GM23338 (cell line): ENCODE results near the gene AFAP1L2. TPM values are rescaled to one million over a fixed set of nuclear protein-coding genes. Genes with fewer than 3 reads are reported as not detected.

Source experiments
- ATAC-seq: fragments of 200-7000 bp; cut with Tn5 transposase; 3 replicates; pipeline ENCODE4 v1.9.1; 2020
- DNase-seq: peaks from one replicate; pipeline ENCODE4 v3.0.0-alpha.2; 2015; ENCODE audit warnings: low spot score
- H2AFZ ChIP-seq: fragments of 200-600 bp; sonication (generic); 2 replicates; pipeline ENCODE4 v1.8.0; 2016; ENCODE audit warnings: antibody characterized with exemption, mild to moderate bottlenecking, moderate library complexity
- H3F3A ChIP-seq: fragments of 200-600 bp; sonication (generic); replicated peaks from 2 replicates; pipeline ENCODE4 v1.8.0; 2017; ENCODE audit warnings: antibody characterized with exemption, mixed run types, low read depth
- H3K27ac ChIP-seq: fragments of 200-600 bp; sonication (generic); 2 replicates; pipeline ENCODE4 v1.6.1; 2016; ENCODE audit warnings: low read depth
- H3K27me3 ChIP-seq: fragments of 200-600 bp; sonication (generic); 2 replicates; pipeline ENCODE4 v1.8.0; 2016; ENCODE audit warnings: mild to moderate bottlenecking, mixed run types, moderate library complexity; ENCODE audit not compliant: insufficient read depth
- H3K36me3 ChIP-seq: fragments of 200-600 bp; sonication (generic); 2 replicates; pipeline ENCODE4 v1.8.0; 2016; ENCODE audit warnings: mild to moderate bottlenecking; ENCODE audit not compliant: insufficient read depth
- H3K4me1 ChIP-seq: fragments of 200-600 bp; sonication (generic); 2 replicates; pipeline ENCODE4 v1.8.0; 2016; ENCODE audit warnings: mild to moderate bottlenecking, moderate library complexity; ENCODE audit not compliant: insufficient read depth
- H3K4me2 ChIP-seq: fragments of 200-600 bp; sonication (generic); 2 replicates; pipeline ENCODE4 v1.7.1; 2017; ENCODE audit warnings: mixed run types
- H3K4me3 ChIP-seq: fragments of 200-600 bp; sonication (generic); 2 replicates; pipeline ENCODE4 v1.6.1; 2016; ENCODE audit warnings: mixed run types
- H3K79me2 ChIP-seq: fragments of 200-600 bp; sonication (generic); replicated peaks from 2 replicates; pipeline ENCODE4 v1.8.0; 2017; ENCODE audit warnings: mild to moderate bottlenecking; ENCODE audit not compliant: insufficient read depth
- H3K9me2 ChIP-seq: fragments of 200-600 bp; sonication (generic); 2 replicates; pipeline ENCODE4 v1.8.0; 2017; ENCODE audit not compliant: insufficient read depth
- H4K20me1 ChIP-seq: fragments of 200-600 bp; sonication (generic); replicated peaks from 2 replicates; pipeline ENCODE4 v1.8.0; 2017; ENCODE audit warnings: mild to moderate bottlenecking; ENCODE audit not compliant: insufficient read depth
- H3K27ac Mint-ChIP-seq: 2 replicates; pipeline ENCODE4 v1.8.0; 2020; ENCODE audit warnings: inconsistent platforms, mild to moderate bottlenecking, moderate library complexity, mixed read lengths
- H3K27me3 Mint-ChIP-seq: 3 replicates; pipeline ENCODE4 v1.8.0; 2022; ENCODE audit warnings: low read depth, mild to moderate bottlenecking, moderate library complexity, mixed read lengths, inconsistent platforms; ENCODE audit not compliant: insufficient read depth, poor library complexity
- H3K36me3 Mint-ChIP-seq: 3 replicates; pipeline ENCODE4 v1.8.0; 2021; ENCODE audit warnings: low read depth, mild to moderate bottlenecking, inconsistent platforms, moderate library complexity, mixed read lengths
- H3K4me1 Mint-ChIP-seq: 3 replicates; pipeline ENCODE4 v1.8.0; 2020; ENCODE audit warnings: mild to moderate bottlenecking, inconsistent platforms, mixed read lengths
- H3K4me3 Mint-ChIP-seq: 3 replicates; pipeline ENCODE4 v1.8.0; 2021; ENCODE audit warnings: moderate library complexity, mild to moderate bottlenecking, inconsistent platforms, mixed read lengths
- H3K9me3 Mint-ChIP-seq: 3 replicates; pipeline ENCODE4 v1.8.0; 2020; ENCODE audit warnings: moderate library complexity, mild to moderate bottlenecking, inconsistent platforms, mixed read lengths
- CTCF ChIP-seq, 2 experiments: fragments of 200-600 bp in 1 of 2; sonication (generic) in 1 of 2; conservative IDR thresholded peaks; 2 replicates each; pipeline versions ENCODE4 v1.5.1 to v1.6.1; 2016 to 2017; ENCODE audit warnings: antibody characterized with exemption in 2 of 2, low read depth in 2 of 2, mild to moderate bottlenecking in 2 of 2, moderate library complexity in 1 of 2
- polyA plus RNA-seq: library from polyadenylated mRNA; unstranded; fragments of >200 nt; fragmentation: Nextera tagmentation; extraction: Ambion mirVana; gene quantifications from 2 replicates; pipeline ENCODE4 v1.2.1, GENCODE V29; 2016
- total RNA-seq: library from RNA; depleted of rRNA; stranded (reverse); fragments of >200 nt; shearing (Covaris generic); gene quantifications from 2 replicates; pipeline ENCODE4 v1.2.3, GENCODE V29; 2014
- TF ChIP-seq, protein P1 (sequence below): IDR thresholded peaks from 2 replicates; pipeline ENCODE4 v1.6.1; 2016; ENCODE audit warnings: antibody characterized with exemption
- TF ChIP-seq, protein P2 (sequence below): IDR thresholded peaks from one replicate; pipeline ENCODE4 v1.6.1; 2018; ENCODE audit warnings: antibody characterized with exemption; ENCODE audit not compliant: unreplicated experiment

The AFAP1L2 gene
- total and polyA plus RNA-seq, 2 experiments from 2014 or later: 2.3 to 6.5 TPM

DNA sequence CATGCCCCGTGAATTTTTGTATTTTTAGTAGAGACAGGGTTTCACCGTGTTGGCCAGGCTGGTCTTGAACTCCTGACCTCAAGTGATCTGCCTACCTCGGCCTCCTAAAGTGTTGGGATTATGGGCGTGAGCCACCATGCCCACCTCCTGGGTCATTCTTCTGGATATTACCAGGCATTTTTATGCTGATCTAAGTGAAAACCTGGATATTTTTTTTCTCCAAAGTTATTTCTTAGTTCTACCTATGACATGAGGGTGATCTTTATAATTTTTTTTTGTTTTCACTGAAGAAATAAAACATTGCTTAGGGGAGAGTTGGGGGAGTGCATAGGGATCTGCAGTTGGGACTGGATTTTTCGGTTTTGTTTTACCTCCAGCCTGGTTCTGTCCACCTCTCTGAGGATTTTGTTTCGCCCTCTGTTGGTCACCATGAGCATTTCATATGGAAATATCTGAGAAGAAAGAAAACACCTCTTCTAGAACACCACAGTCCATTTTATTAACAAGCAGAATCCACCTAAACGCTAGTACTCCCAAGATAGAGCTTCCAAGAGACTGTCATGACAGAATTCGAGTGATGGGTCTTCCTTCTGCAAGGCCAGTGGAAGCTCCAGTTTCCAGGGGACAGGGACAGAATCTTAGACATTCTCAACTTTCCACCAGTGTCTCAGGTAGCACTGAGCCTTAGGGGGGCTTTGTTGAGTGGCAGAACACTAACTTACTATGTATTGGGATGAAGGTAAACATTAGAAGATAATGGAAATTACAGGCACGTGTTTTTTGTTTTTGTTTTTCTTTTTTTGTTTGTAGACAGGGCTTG is 33.4 kb upstream of the AFAP1L2 start:
- H3F3A ChIP-seq: no peaks in the 10 kb centered on the region
- H3K36me3 ChIP-seq: peaks cover 9% of the 10 kb centered on the region; the same call in 1 of the 2 replicates
- H3K4me3 ChIP-seq: no peak overlapping the region
- H4K20me1 ChIP-seq: no peaks in the 10 kb centered on the region
- DNase-seq (peak; percentile 50), ATAC-seq (peak; percentile 54)
- Mint-ChIP-seq H3K9me3 (no peaks in the 10 kb centered on the region), H3K36me3 (peaks cover 29% of the 10 kb centered on the region; the same call in 2 of the 3 replicates), H3K4me1 (no peaks in the 10 kb centered on the region; the same call in 2 of the 3 replicates), H3K27ac (no peak overlapping the region), H3K27me3 (no peaks in the 10 kb centered on the region), H3K4me3 (no peak overlapping the region)
- no peaks in the 10 kb centered on the region for H3K9me2 ChIP-seq
- H3K4me2 ChIP-seq: no peak overlapping the region
- no peak overlapping the region for H2AFZ ChIP-seq
- H3K4me1 ChIP-seq: no peaks in the 10 kb centered on the region
- no peaks in the 10 kb centered on the region for H3K27me3 ChIP-seq
- no peak overlapping the region for H3K27ac ChIP-seq
- TF ChIP-seq, protein P1, sequence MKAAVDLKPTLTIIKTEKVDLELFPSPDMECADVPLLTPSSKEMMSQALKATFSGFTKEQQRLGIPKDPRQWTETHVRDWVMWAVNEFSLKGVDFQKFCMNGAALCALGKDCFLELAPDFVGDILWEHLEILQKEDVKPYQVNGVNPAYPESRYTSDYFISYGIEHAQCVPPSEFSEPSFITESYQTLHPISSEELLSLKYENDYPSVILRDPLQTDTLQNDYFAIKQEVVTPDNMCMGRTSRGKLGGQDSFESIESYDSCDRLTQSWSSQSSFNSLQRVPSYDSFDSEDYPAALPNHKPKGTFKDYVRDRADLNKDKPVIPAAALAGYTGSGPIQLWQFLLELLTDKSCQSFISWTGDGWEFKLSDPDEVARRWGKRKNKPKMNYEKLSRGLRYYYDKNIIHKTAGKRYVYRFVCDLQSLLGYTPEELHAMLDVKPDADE: no peak
- TF ChIP-seq, protein P2, sequence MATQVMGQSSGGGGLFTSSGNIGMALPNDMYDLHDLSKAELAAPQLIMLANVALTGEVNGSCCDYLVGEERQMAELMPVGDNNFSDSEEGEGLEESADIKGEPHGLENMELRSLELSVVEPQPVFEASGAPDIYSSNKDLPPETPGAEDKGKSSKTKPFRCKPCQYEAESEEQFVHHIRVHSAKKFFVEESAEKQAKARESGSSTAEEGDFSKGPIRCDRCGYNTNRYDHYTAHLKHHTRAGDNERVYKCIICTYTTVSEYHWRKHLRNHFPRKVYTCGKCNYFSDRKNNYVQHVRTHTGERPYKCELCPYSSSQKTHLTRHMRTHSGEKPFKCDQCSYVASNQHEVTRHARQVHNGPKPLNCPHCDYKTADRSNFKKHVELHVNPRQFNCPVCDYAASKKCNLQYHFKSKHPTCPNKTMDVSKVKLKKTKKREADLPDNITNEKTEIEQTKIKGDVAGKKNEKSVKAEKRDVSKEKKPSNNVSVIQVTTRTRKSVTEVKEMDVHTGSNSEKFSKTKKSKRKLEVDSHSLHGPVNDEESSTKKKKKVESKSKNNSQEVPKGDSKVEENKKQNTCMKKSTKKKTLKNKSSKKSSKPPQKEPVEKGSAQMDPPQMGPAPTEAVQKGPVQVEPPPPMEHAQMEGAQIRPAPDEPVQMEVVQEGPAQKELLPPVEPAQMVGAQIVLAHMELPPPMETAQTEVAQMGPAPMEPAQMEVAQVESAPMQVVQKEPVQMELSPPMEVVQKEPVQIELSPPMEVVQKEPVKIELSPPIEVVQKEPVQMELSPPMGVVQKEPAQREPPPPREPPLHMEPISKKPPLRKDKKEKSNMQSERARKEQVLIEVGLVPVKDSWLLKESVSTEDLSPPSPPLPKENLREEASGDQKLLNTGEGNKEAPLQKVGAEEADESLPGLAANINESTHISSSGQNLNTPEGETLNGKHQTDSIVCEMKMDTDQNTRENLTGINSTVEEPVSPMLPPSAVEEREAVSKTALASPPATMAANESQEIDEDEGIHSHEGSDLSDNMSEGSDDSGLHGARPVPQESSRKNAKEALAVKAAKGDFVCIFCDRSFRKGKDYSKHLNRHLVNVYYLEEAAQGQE: no peak
- peak; percentile 58 to 62 for TF ChIP-seq CTCF (conservative IDR thresholded peaks at IDR 0.05; ENCODE audit: low read depth in 2 of 2)
- no peaks in the 10 kb centered on the region for H3K79me2 ChIP-seq

- Histone ChIP-seq H3K4me2 (no peak overlapping the region), H3K79me2 (no peaks in the 10 kb centered on the region), H3K9me2 (no peaks in the 10 kb centered on the region), H3F3A (no peaks in the 10 kb centered on the region), H3K4me3 (no peak overlapping the region), H3K27me3 (no peaks in the 10 kb centered on the region), H3K4me1 (no peaks in the 10 kb centered on the region), H3K27ac (no peak overlapping the region), H4K20me1 (no peaks in the 10 kb centered on the region), H3K36me3 (peaks cover 9% of the 10 kb centered on the region; the same call in 1 of the 2 replicates), H2AFZ (no peak overlapping the region)
- ATAC-seq (no peak), DNase-seq (no peak)
- no peak overlapping the region for H3K27ac Mint-ChIP-seq
- H3K36me3 Mint-ChIP-seq: peaks cover 29% of the 10 kb centered on the region; the same call in 2 of the 3 replicates
- no peak overlapping the region for H3K4me3 Mint-ChIP-seq
- no peaks in the 10 kb centered on the region for H3K27me3 Mint-ChIP-seq
- no peaks in the 10 kb centered on the region; the same call in 2 of the 3 replicates for H3K4me1 Mint-ChIP-seq
- H3K9me3 Mint-ChIP-seq: no peaks in the 10 kb centered on the region
- no peak for TF ChIP-seq CTCF (conservative IDR thresholded peaks at IDR 0.05; ENCODE audit: low read depth in 2 of 2)
Measured at GRCh38 chr10:114436941-114437340, 32.6 kb upstream of the AFAP1L2 start.
